GM23338 (cell line): ENCODE results near the gene SPRY4.

ENCODE experiments used
- CTCF ChIP-seq, 2 experiments: fragments of 200-600 bp in 1 of 2; sonication (generic) in 1 of 2; conservative IDR thresholded peaks; 2 replicates each; pipeline versions ENCODE4 v1.5.1 to v1.6.1; 2016 to 2017; ENCODE audit warnings: antibody characterized with exemption in 2 of 2, low read depth in 2 of 2, mild to moderate bottlenecking in 2 of 2, moderate library complexity in 1 of 2
- ETS1 ChIP-seq: IDR thresholded peaks from 2 replicates; pipeline ENCODE4 v1.6.1; 2016; ENCODE audit warnings: antibody characterized with exemption
- POLR2AphosphoS5 ChIP-seq: IDR thresholded peaks from 2 replicates; pipeline ENCODE4 v1.6.1; 2016; ENCODE audit warnings: antibody characterized with exemption, low read depth

GRCh38 chr5:142320430-142320738 is 4.4 kb downstream of the SPRY4 start:
- no peak for TF ChIP-seq POLR2AphosphoS5
- no peak for TF ChIP-seq CTCF (conservative IDR thresholded peaks at IDR 0.05; ENCODE audit: low read depth in 2 of 2)
- TF ChIP-seq ETS1: no peak
